Activated T-helper 17 cell treated with anti-CD3 and anti-CD28 coated beads, Interleukin-2, amount 50 U/mL, for 72 hours (primary cell): ENCODE results near the gene AHDC1. TPM values are rescaled to one million over a fixed set of nuclear protein-coding genes. Genes with fewer than 3 reads are reported as not detected.
"Not testable (repeated sequence)": the region's sequence is repeated elsewhere in the genome, so short reads cannot be mapped to it uniquely, and the experiment has no call there.

Experiments
- ATAC-seq: fragments of 150-1000 bp; cut with Tn5 transposase; replicated peaks from 2 replicates; pipeline ENCODE4 v1.10.0; 2021; ENCODE audit warnings: mild to moderate bottlenecking, moderate library complexity
- H3K27ac Mint-ChIP-seq: one replicate; pipeline ENCODE4 v1.8.0; 2022; ENCODE audit warnings: mixed read lengths
- H3K27me3 Mint-ChIP-seq: one replicate; pipeline ENCODE4 v1.8.0; 2022; ENCODE audit warnings: mixed read lengths
- H3K36me3 Mint-ChIP-seq: one replicate; pipeline ENCODE4 v1.8.0; 2022; ENCODE audit warnings: low read depth, mild to moderate bottlenecking, mixed read lengths
- H3K4me1 Mint-ChIP-seq: one replicate; pipeline ENCODE4 v1.8.0; 2022; ENCODE audit warnings: mixed read lengths
- H3K4me3 Mint-ChIP-seq: one replicate; pipeline ENCODE4 v1.8.0; 2022; ENCODE audit warnings: mild to moderate bottlenecking, mixed read lengths
- H3K9me3 Mint-ChIP-seq: one replicate; pipeline ENCODE4 v1.8.0; 2022; ENCODE audit warnings: mixed read lengths
- total RNA-seq, 2 donors: library from RNA; stranded (reverse); gene quantifications; one replicate each; pipeline ENCODE4 v1.2.3, GENCODE V29; 2022

AHDC1 gene
- total RNA-seq, 2 donors from 2014 or later: 13.3 to 22.3 TPM

DNA sequence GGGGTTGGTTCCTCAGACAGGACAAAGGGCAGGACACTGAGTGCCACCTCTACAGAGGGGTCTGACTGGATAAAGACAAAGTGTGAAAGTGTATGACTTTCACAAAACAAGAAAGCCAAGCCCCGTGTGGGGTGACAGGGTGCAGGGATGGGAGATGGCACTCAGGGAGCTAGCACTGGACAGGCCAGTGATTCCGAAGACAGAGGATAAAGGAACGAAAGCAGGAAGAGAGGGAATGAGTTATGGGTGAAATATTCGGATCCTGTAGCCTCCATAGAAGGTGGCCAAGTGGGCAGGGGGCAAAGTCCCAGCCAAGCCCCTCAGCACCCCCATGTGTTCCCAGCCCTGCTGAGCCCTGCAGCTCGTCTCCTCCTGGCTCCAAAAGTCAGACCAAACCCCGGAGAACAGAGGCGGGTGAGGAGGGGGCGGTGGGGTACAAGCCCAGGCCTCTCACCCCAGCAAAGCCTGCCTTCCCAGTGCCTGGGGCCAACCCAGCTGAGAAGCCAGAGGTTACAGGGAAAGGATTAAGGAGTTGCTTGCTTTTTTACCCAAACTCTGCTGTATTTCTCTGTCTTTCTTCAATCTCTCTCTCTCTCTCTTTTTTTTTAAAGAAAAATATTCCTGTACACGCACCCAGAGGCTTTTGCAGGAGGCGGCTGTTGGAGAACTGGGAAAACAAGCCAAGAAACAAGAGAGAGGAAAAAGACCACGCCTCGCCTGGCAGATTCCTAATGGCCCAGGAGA is 99.9 kb downstream of the AHDC1 start:
- H3K27me3 Mint-ChIP-seq: no peaks in the 10 kb centered on the region
- no peaks in the 10 kb centered on the region for H3K9me3 Mint-ChIP-seq
- H3K4me3 Mint-ChIP-seq: no peak overlapping the region
- H3K4me1 Mint-ChIP-seq: no peaks in the 10 kb centered on the region
- ATAC-seq: no peak
- H3K27ac Mint-ChIP-seq: no peak overlapping the region
- no peaks in the 10 kb centered on the region for H3K36me3 Mint-ChIP-seq

DNA sequence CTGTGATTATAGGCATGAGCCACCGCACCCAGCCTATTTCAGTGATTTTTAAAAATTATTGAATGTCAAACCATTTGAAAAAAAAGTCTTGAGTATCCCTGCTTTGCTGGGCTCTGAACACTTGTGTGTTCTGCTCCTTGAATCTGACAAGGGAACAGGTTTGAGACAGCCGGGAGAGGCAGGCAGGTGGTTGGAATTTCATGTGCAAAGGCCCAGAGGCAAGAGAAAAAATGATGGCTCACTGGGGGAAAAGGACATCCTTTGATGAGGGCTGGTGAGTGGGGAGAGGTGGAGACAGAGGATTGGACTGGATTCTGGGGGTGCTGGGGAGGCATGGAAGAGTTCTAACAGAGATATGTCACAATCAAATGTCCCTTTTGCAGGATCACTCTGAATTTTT is 100.9 kb downstream of the AHDC1 start:
- H3K9me3 Mint-ChIP-seq: no peaks in the 10 kb centered on the region
- no peak overlapping the region for H3K4me3 Mint-ChIP-seq
- no peaks in the 10 kb centered on the region for H3K27me3 Mint-ChIP-seq
- no peaks in the 10 kb centered on the region for H3K36me3 Mint-ChIP-seq
- H3K4me1 Mint-ChIP-seq: no peaks in the 10 kb centered on the region
- H3K27ac Mint-ChIP-seq: no peak overlapping the region
- no peak for ATAC-seq

DNA sequence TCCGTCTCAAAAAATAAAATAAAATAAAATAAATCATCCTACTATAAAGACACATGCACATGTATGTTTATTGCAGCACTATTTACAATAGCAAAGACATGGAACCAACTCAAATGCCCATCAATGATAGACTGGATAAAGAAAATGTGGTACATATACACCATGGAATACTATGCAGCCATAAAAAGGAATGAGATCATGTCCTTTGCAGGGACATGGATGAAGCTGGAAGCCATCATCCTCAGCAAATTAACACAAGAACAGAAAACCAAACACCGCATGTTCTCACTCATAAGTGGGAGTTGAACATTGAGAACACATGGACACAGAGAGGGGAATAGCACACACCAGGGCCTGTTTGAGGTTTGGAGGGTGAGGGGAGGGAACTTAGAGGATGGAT is 102.8 kb downstream of the AHDC1 start:
- H3K27me3 Mint-ChIP-seq, H3K27ac Mint-ChIP-seq, H3K36me3 Mint-ChIP-seq, H3K4me1 Mint-ChIP-seq, ATAC-seq, H3K9me3 Mint-ChIP-seq, H3K4me3 Mint-ChIP-seq: not testable (repeated sequence)

DNA sequence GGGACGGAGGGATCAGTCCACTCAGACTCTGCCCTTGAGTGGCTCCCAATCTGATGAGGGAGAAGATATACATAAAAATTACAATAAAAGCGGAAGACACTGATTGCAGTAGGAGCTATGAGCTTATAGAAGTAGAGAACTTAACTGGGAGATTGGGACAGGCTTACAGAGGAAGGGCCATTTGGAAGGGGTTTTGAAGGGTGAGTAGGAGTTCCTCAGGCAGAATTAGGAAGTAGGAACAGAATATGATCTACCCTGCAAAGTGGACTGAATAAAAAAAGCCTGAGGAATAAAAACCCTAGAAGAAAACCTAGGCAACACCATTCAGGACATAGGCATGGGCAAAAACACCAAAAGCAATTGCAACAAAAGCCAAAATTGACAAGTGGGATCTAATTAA is 104.8 kb downstream of the AHDC1 start:
- H3K9me3 Mint-ChIP-seq: no peaks in the 10 kb centered on the region
- no peaks in the 10 kb centered on the region for H3K36me3 Mint-ChIP-seq
- no peak for ATAC-seq
- H3K4me1 Mint-ChIP-seq: no peaks in the 10 kb centered on the region
- H3K4me3 Mint-ChIP-seq: no peak overlapping the region
- no peak overlapping the region for H3K27ac Mint-ChIP-seq
- H3K27me3 Mint-ChIP-seq: no peaks in the 10 kb centered on the region

DNA sequence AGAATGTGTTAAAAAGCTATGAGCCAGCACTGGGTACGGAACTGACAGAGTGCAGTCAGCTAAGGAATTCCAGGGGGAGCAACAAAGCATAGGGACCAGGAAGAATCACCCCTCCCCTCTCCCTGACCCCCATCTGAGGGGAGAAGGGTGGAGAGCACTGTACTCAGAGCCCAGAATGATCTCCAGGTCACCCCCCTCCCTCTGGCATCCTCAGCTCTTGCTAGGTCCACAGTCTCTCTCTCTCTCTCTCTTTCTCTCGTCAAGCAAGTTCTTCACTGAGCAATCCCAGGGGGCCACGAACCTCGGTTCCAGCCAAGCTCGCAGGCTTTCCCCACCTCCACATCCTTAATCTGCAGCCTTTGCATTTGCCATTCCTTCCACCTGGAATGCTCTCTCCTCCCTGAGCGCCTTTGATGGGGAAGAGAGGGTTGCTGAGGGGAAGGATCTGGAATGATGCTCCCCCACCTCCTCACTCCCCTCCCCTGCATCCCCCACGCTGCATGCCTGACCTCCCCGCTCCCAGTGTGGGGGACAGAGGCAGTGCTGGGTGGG is 107.3 kb downstream of the AHDC1 start:
- Mint-ChIP-seq H3K4me1 (no peaks in the 10 kb centered on the region), H3K27ac (no peak overlapping the region)

DNA sequence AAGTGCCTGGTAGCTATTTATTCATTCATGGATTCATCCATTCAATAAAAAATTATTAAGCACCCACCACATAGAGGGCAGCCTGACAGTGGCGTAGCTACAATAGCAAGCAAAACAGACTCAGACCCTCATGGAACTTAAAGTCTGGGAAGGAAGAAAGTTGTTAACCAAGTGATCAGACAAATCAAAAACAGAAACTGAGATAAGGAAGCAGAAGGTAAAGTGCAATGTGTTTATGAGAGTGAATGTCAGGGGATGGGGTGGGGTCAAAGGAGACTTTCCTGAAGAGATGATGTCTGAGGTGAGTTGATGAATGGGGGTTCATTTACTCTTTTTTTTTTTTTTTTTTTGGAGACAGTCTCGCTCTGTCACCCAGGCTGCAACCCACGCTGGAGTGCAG is 111.1 kb downstream of the AHDC1 start:
- Mint-ChIP-seq H3K27ac (no peak overlapping the region), H3K36me3 (peaks cover 23% of the 10 kb centered on the region), H3K9me3 (no peaks in the 10 kb centered on the region), H3K27me3 (no peaks in the 10 kb centered on the region), H3K4me3 (no peak overlapping the region), H3K4me1 (peaks cover 13% of the 10 kb centered on the region)
- no peak for ATAC-seq

More for the DNA sequence above, 107.3 kb downstream of the AHDC1 start:
- no peak overlapping the region for H3K4me3 Mint-ChIP-seq
- no peaks in the 10 kb centered on the region for H3K27me3 Mint-ChIP-seq
- no peak for ATAC-seq
- no peaks in the 10 kb centered on the region for H3K9me3 Mint-ChIP-seq
- H3K36me3 Mint-ChIP-seq: no peaks in the 10 kb centered on the region

DNA sequence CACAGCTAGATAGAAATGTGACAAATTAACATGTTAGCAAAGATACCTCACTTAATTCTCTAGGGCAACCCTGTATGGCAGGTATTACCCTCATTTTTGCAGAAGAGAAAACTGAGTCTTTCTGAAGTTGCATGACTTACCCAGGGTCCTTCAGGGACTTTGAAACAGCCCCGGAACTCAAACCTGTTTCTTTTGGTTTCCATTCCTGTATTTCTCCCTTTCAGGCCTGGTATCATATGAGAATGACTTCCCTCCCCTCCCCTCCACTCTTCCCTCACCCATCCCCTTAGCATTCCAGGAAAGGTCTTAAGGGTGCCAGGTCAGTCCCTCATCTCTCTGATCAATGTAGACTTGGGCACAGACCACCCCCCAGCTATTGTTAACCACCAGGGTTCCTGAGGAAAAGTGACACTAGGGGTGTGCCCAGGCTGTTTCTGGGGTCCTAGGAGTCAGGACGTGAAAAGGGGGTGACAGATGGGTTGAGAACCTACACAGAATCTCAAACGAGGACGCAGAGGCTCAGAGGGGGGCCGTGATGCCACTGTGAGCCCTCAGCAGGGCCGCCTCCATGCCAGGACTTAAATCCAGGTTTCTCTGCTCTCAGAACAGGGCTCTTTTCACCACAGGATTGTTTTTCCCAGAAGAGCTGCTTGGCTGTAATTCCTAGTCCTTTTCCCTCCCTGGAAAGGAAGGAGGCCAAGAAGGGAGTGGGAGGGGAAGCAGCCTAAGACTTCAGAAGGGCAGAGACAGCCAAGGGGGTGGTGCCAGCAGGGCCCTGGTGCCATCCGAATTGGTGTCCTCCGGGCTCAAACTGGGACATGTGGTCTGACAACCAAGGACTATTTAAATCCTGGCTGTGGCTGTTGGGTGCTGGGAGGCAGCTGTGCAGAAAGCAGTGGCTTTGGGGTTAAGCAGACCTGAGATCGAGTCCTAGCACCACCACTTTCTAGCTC is 111.9 kb downstream of the AHDC1 start:
- peaks cover 14% of the 10 kb centered on the region for H3K4me1 Mint-ChIP-seq
- no peaks in the 10 kb centered on the region for H3K9me3 Mint-ChIP-seq
- H3K27ac Mint-ChIP-seq: no peak overlapping the region

DNA sequence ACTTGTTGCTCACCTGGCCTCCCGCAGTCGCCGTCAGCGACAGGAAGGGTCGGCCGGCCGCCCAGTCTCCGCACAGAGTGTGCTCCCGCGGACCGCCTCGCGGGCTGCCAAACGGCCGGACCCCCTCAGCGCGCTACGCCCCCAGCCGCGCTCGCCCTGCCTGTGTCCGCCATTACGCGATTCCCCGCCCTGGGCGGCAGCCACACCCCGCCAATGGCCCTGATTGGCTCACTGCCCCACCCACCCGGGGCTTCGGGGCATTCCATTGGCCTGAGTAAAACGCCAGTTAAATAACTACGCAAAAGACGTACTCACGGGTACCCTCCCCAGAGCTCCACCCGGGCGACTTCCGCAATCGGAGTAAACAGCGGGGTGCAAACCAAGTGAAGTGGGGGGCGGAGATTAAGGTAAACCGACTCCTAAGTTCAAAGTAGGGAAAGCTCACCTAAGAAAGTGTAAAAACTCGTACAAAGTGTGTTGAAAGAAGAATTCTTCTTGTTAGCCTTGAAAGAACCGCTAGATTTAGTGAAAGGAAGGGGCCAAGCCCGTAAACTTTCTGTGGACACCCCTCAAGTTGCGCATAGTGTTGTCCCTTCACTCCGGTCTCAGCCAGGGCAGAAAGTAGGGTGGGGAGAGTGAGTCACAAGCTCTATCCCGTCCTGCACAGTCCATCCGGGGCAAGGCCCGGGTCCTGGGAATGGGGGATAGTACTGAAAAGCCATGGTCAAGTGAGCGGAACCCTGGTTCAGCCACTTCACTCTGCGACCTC is 113.8 kb downstream of the AHDC1 start, which contains the start of gene WASF2:
TSS of gene WASF2 (minus strand) at position 195 of the 769 bp plus-strand sequence. CDS start 61,277 bp downstream, outside the sequence.
- H3K27ac Mint-ChIP-seq: peak within 1 kb of the TSS; percentile 98
- H3K27me3 Mint-ChIP-seq: no peaks in the 10 kb centered on the region
- peak; percentile 98 for ATAC-seq
- H3K36me3 Mint-ChIP-seq: peaks cover 25% of the 10 kb centered on the region
- H3K4me1 Mint-ChIP-seq: peaks cover 14% of the 10 kb centered on the region
- peak within 1 kb of the TSS; percentile 98 for H3K4me3 Mint-ChIP-seq
- no peaks in the 10 kb centered on the region for H3K9me3 Mint-ChIP-seq

More for the DNA sequence above, 111.9 kb downstream of the AHDC1 start:
- ATAC-seq: no peak
- Mint-ChIP-seq H3K4me3 (no peak overlapping the region), H3K27me3 (no peaks in the 10 kb centered on the region), H3K36me3 (peaks cover 24% of the 10 kb centered on the region)

DNA sequence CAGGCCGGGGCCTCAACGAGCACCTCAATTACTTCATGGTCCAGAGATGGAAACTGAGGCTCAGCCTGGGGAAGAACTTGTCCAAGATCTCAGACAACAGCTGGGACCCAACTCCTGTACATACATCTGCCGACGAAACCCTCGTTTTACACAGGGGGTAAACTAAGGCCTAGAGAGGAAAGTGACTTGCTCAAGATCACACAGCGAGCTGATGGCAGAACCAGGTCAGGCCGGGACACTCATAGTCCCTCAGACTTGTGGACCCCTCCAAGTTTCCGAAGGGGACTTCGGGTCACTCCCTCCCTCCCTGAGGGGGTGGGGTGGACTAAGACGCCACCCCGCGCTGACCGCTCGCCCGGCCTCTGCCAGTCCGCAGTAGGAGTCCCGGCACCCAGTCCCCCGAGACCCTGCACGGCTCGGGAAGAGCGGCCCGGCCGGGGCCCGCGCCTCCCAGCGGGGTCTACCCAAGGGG is 114.4 kb downstream of the AHDC1 start:
- ATAC-seq: peak; percentile 0
- Mint-ChIP-seq H3K27ac (peak overlapping the region; percentile 98), H3K4me1 (peaks cover 14% of the 10 kb centered on the region), H3K4me3 (peak overlapping the region; percentile 98), H3K9me3 (no peaks in the 10 kb centered on the region), H3K36me3 (peaks cover 31% of the 10 kb centered on the region), H3K27me3 (no peaks in the 10 kb centered on the region)

DNA sequence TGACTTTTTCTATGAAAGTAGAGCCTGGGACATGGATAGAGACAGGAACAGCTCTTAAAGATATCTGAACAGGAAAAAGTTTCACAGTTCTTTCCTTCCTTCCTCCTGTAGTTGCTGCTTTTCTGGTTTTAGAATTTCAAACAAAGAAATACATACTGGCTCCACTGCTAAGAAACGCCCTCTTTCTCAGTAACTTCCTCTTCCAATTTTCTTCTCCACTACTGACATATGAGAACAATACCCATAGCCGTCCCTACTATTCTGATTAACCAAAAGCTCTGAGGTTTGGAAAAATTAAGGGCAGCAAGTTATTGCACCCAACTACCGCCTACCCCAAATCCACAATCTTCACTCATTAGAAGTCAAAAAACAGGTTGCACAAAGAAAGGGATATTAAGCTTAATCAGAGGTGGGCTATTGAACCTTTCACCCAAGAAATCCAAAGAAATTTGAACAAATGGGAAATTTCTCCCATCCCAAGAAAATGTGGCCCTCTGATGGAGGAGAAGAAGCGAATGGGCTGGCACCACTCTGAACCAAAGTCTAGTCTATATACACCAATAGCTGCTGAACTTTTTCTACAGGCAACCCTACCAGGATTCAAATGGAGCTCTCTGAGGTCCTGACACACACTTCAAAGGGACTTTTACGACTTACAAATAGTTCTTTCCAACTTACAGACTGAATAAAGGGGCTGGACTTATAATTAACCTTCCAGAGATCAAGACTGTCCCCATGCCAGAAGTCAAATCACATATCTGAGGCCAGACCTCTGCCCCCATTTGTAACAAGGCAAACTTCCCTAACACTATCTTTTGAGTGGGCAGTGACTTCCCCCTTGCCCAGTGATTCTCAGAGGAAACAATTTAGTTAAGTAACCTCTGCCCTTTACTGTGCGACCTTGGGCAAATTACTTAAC is 115.7 kb downstream of the AHDC1 start:
- Mint-ChIP-seq H3K27ac (peak overlapping the region; percentile 98), H3K4me3 (peak overlapping the region; percentile 98), H3K36me3 (peaks cover 44% of the 10 kb centered on the region), H3K4me1 (peaks cover 14% of the 10 kb centered on the region), H3K9me3 (no peaks in the 10 kb centered on the region), H3K27me3 (no peaks in the 10 kb centered on the region)
- ATAC-seq: no peak

DNA sequence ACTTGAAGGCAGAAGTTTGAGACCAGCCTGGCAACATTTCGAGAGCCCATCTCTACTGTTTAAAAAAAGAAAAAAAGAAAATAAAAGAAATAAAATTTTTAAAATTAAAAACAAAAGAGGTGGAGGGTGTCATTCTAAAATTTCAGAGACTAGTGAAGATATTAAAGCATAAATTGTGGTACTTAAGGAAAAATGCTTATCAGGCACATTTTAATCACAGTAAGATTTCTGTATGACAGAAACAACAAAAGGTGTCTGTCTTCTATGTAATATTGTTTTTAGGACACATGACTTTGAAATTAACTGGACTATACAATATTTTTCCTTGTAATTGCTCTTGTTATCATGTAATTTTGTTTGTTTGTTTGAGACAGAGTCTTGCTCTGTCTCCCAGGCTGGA is 118.6 kb downstream of the AHDC1 start:
- Mint-ChIP-seq H3K9me3 (no peaks in the 10 kb centered on the region), H3K4me1 (peaks cover 26% of the 10 kb centered on the region), H3K27ac (no peak overlapping the region), H3K36me3 (peaks cover 52% of the 10 kb centered on the region), H3K27me3 (no peaks in the 10 kb centered on the region), H3K4me3 (no peak overlapping the region)
- ATAC-seq: no peak
